WTC11 (cell line): Measurements from ENCODE around the gene IFNG. TPM values are rescaled to one million over a fixed set of nuclear protein-coding genes. Genes with fewer than 3 reads are reported as not detected.
A peak's percentile ranks its signal among the peaks of the same experiment; 100 is the strongest.

Experiments used
- ATAC-seq: fragments of 200-7000 bp; cut with Tn5 transposase; 2 replicates; pipeline ENCODE4 v1.10.0; 2021; ENCODE audit warnings: mild to moderate bottlenecking, moderate library complexity
- CTCF ChIA-PET: fragments of 300-600 bp; sonication (Branson Sonifier 250); formaldehyde crosslinking; loops from one replicate; lab custom pipeline; 2021; ENCODE audit warnings: antibody characterized with exemption; lab: Charles Lee
- POLR2A ChIA-PET: fragments of 350-600 bp; sonication (Branson Sonifier 250); formaldehyde crosslinking; loops from one replicate; lab custom pipeline; 2021; ENCODE audit warnings: antibody characterized with exemption; lab: Charles Lee
- DNase-seq: peaks from one replicate; pipeline ENCODE4 v3.0.0; 2021; ENCODE audit warnings: low spot score
- H3K27ac Mint-ChIP-seq: 2 replicates; pipeline ENCODE4 v1.8.0; 2021; ENCODE audit warnings: mixed read lengths
- H3K27me3 Mint-ChIP-seq: 2 replicates; pipeline ENCODE4 v1.8.0; 2021; ENCODE audit warnings: low read depth, mild to moderate bottlenecking, moderate library complexity, mixed read lengths
- H3K36me3 Mint-ChIP-seq: 2 replicates; pipeline ENCODE4 v1.8.0; 2021; ENCODE audit warnings: mixed read lengths
- H3K4me1 Mint-ChIP-seq: 2 replicates; pipeline ENCODE4 v1.8.0; 2022; ENCODE audit warnings: mixed read lengths
- H3K4me3 Mint-ChIP-seq: 2 replicates; pipeline ENCODE4 v1.8.0; 2021; ENCODE audit warnings: mild to moderate bottlenecking, moderate library complexity, mixed read lengths
- H3K9me3 Mint-ChIP-seq: 2 replicates; pipeline ENCODE4 v1.8.0; 2021; ENCODE audit warnings: mixed read lengths
- GABPB1 ChIP-seq: sonication (generic); formaldehyde crosslinking; IDR thresholded peaks from 2 replicates; pipeline ENCODE4 v1.8.1; 2023; ENCODE audit warnings: mild to moderate bottlenecking, missing genetic modification reagents
- MXD4 ChIP-seq: fragments of 250-450 bp; sonication (Bioruptor Pico); IDR thresholded peaks from 2 replicates; pipeline ENCODE4 v1.8.0; 2021; ENCODE audit warnings: mild to moderate bottlenecking, moderate library complexity, borderline replicate concordance
- OVOL2 ChIP-seq: fragments of 250-450 bp; sonication (Bioruptor Pico); IDR thresholded peaks from 2 replicates; pipeline ENCODE4 v1.9.0; 2021; ENCODE audit warnings: mild to moderate bottlenecking, borderline replicate concordance
- SMAD3 ChIP-seq: sonication (generic); formaldehyde crosslinking; IDR thresholded peaks from 2 replicates; pipeline ENCODE4 v1.8.0; 2022; ENCODE audit warnings: missing genetic modification reagents, mild to moderate bottlenecking, borderline replicate concordance
- SMAD4 ChIP-seq: sonication (generic); formaldehyde crosslinking; IDR thresholded peaks from 2 replicates; pipeline ENCODE4 v1.8.0; 2022; ENCODE audit warnings: mild to moderate bottlenecking, missing genetic modification reagents
- TCF7 ChIP-seq: sonication (generic); formaldehyde crosslinking; IDR thresholded peaks from 2 replicates; pipeline ENCODE4 v1.8.0; 2022; ENCODE audit warnings: mild to moderate bottlenecking, low read depth, missing genetic modification reagents, moderate library complexity
- ZNF423 ChIP-seq: fragments of 250-450 bp; sonication (Bioruptor Pico); IDR thresholded peaks from 2 replicates; pipeline ENCODE4 v2.1.2; 2022; ENCODE audit warnings: mild to moderate bottlenecking, moderate library complexity
- total RNA-seq: library from RNA; stranded (reverse); gene quantifications from 3 replicates; pipeline ENCODE4 v1.2.3, GENCODE V29; 2021
- TF ChIP-seq, protein P1 (sequence below): sonication (generic); formaldehyde crosslinking; IDR thresholded peaks from 2 replicates; pipeline ENCODE4 v1.8.1; 2022; ENCODE audit warnings: low read depth, mild to moderate bottlenecking, moderate library complexity, missing genetic modification reagents, borderline replicate concordance
- TF ChIP-seq, protein P2 (sequence below): fragments of 250-450 bp; sonication (Bioruptor Pico); IDR thresholded peaks from 2 replicates; pipeline ENCODE4 v2.1.2; 2022; ENCODE audit warnings: mild to moderate bottlenecking, moderate library complexity
- TF ChIP-seq, protein P3 (sequence below): sonication (generic); formaldehyde crosslinking; conservative IDR thresholded peaks from 2 replicates; pipeline ENCODE4 v1.8.1; 2023; ENCODE audit warnings: mild to moderate bottlenecking, low read depth, missing genetic modification reagents, moderate library complexity
- TF ChIP-seq, protein P4 (sequence below): sonication (generic); formaldehyde crosslinking; conservative IDR thresholded peaks from 2 replicates; pipeline ENCODE4 v1.8.1; 2022; ENCODE audit warnings: mild to moderate bottlenecking, missing genetic modification reagents
- TF ChIP-seq, protein P5 (sequence below): sonication (generic); formaldehyde crosslinking; IDR thresholded peaks from 2 replicates; pipeline ENCODE4 v1.8.0; 2022; ENCODE audit warnings: mild to moderate bottlenecking, missing genetic modification reagents
- TF ChIP-seq, protein P6 (sequence below): sonication (generic); formaldehyde crosslinking; IDR thresholded peaks from 2 replicates; pipeline ENCODE4 v1.8.1; 2022; ENCODE audit warnings: missing genetic modification reagents, borderline replicate concordance
- TF ChIP-seq, protein P7 (sequence below): fragments of 200-600 bp; IDR thresholded peaks from 2 replicates; pipeline ENCODE4 v1.8.0; 2022; ENCODE audit warnings: antibody characterized with exemption

IFNG gene
- total RNA-seq, 1 experiment from 2014 or later: 0.42 TPM

DNA sequence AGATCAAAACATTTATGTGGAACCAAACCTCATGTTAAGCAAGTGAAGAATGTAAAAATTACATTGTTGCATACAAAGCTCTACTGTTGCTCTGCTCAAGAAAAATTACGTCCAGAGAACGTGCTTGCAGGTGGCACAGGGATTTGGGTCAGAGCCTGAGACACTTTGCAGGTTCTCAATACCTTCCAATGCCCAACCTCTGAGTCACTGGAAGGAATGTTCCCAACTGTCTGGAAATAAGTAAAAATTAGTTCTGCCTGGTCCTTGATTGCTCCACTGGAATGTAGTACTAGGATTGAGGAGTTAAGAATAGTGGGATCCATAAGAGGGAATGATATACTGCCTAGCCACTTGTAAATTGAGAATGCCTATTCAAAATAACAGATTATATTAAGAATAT, 2.8 kb upstream of the IFNG start:
- DNase-seq: no peak
- CTCF ChIA-PET: interaction anchor here (0.7 kb wide), 1 partner anchor 122 kb away, joined by 3 read pairs; no protein-coding TSS in a partner anchor
- Mint-ChIP-seq H3K36me3 (no peaks in the 10 kb centered on the region), H3K27ac (no peak overlapping the region), H3K27me3 (no peaks in the 10 kb centered on the region; the same call in 1 of the 2 replicates), H3K4me3 (no peak overlapping the region), H3K9me3 (no peaks in the 10 kb centered on the region), H3K4me1 (peaks cover 6% of the 10 kb centered on the region; the same call in 1 of the 2 replicates)
- no peak for ATAC-seq
- POLR2A ChIA-PET: no interaction called here
- TF ChIP-seq SMAD3: no peak
- no peak for TF ChIP-seq MXD4
- TF ChIP-seq, protein P1, sequence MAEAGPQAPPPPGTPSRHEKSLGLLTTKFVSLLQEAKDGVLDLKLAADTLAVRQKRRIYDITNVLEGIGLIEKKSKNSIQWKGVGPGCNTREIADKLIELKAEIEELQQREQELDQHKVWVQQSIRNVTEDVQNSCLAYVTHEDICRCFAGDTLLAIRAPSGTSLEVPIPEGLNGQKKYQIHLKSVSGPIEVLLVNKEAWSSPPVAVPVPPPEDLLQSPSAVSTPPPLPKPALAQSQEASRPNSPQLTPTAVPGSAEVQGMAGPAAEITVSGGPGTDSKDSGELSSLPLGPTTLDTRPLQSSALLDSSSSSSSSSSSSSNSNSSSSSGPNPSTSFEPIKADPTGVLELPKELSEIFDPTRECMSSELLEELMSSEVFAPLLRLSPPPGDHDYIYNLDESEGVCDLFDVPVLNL (CRISPR knock-in tag): no peak
- TF ChIP-seq, protein P2, sequence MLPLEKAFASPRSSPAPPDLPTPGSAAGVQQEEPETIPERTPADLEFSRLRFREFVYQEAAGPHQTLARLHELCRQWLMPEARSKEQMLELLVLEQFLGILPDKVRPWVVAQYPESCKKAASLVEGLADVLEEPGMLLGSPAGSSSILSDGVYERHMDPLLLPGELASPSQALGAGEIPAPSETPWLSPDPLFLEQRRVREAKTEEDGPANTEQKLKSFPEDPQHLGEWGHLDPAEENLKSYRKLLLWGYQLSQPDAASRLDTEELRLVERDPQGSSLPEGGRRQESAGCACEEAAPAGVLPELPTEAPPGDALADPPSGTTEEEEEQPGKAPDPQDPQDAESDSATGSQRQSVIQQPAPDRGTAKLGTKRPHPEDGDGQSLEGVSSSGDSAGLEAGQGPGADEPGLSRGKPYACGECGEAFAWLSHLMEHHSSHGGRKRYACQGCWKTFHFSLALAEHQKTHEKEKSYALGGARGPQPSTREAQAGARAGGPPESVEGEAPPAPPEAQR (CRISPR knock-in tag): no peak
- no peak for TF ChIP-seq GABPB1
- TF ChIP-seq, protein P3, sequence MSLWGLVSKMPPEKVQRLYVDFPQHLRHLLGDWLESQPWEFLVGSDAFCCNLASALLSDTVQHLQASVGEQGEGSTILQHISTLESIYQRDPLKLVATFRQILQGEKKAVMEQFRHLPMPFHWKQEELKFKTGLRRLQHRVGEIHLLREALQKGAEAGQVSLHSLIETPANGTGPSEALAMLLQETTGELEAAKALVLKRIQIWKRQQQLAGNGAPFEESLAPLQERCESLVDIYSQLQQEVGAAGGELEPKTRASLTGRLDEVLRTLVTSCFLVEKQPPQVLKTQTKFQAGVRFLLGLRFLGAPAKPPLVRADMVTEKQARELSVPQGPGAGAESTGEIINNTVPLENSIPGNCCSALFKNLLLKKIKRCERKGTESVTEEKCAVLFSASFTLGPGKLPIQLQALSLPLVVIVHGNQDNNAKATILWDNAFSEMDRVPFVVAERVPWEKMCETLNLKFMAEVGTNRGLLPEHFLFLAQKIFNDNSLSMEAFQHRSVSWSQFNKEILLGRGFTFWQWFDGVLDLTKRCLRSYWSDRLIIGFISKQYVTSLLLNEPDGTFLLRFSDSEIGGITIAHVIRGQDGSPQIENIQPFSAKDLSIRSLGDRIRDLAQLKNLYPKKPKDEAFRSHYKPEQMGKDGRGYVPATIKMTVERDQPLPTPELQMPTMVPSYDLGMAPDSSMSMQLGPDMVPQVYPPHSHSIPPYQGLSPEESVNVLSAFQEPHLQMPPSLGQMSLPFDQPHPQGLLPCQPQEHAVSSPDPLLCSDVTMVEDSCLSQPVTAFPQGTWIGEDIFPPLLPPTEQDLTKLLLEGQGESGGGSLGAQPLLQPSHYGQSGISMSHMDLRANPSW (CRISPR knock-in tag): no peak
- TF ChIP-seq, protein P4, sequence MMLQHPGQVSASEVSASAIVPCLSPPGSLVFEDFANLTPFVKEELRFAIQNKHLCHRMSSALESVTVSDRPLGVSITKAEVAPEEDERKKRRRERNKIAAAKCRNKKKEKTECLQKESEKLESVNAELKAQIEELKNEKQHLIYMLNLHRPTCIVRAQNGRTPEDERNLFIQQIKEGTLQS (CRISPR knock-in tag): no peak
- no peak for TF ChIP-seq TCF7 (CRISPR knock-in tag)
- TF ChIP-seq SMAD4 (CRISPR knock-in tag): no peak
- TF ChIP-seq, protein P5, sequence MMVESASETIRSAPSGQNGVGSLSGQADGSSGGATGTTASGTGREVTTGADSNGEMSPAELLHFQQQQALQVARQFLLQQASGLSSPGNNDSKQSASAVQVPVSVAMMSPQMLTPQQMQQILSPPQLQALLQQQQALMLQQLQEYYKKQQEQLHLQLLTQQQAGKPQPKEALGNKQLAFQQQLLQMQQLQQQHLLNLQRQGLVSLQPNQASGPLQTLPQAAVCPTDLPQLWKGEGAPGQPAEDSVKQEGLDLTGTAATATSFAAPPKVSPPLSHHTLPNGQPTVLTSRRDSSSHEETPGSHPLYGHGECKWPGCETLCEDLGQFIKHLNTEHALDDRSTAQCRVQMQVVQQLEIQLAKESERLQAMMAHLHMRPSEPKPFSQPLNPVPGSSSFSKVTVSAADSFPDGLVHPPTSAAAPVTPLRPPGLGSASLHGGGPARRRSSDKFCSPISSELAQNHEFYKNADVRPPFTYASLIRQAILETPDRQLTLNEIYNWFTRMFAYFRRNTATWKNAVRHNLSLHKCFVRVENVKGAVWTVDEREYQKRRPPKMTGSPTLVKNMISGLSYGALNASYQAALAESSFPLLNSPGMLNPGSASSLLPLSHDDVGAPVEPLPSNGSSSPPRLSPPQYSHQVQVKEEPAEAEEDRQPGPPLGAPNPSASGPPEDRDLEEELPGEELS (CRISPR knock-in tag): no peak
- TF ChIP-seq, protein P6, sequence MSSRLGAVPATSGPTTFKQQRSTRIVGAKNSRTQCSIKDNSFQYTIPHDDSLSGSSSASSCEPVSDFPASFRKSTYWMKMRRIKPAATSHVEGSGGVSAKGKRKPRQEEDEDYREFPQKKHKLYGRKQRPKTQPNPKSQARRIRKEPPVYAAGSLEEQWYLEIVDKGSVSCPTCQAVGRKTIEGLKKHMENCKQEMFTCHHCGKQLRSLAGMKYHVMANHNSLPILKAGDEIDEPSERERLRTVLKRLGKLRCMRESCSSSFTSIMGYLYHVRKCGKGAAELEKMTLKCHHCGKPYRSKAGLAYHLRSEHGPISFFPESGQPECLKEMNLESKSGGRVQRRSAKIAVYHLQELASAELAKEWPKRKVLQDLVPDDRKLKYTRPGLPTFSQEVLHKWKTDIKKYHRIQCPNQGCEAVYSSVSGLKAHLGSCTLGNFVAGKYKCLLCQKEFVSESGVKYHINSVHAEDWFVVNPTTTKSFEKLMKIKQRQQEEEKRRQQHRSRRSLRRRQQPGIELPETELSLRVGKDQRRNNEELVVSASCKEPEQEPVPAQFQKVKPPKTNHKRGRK (CRISPR knock-in tag): no peak
- no peak for TF ChIP-seq OVOL2 (CRISPR knock-in tag)

DNA sequence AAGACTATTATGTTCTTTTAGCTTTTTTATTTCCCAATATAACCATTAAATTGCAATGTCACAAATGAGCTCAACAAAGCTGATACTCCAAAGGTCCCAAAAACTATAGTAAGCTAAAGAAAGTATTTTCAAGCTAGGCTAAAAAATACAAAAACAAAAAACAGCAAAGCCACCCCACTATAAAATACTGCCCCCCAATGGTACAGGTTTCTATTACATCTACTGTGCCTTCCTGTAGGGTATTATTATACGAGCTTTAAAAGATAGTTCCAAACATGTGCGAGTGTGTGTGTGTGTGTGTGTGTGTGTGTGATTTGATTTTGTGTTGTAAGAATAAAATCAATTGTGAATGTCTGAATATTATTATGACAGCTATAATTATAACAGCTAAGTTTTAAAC, 1.1 kb downstream of the IFNG start:
- CTCF ChIA-PET: interaction anchor here (0.6 to 4.0 kb wide), 48 partner anchors 10 to 803 kb away, joined by 3 to 63 read pairs (median 4); partner anchors contain the start of gene SLC35E3
- peak; percentile 57 for ATAC-seq
- no peak for DNase-seq
- no peaks in the 10 kb centered on the region for H3K36me3 Mint-ChIP-seq
- H3K4me3 Mint-ChIP-seq: no peak overlapping the region
- no peak overlapping the region for H3K27ac Mint-ChIP-seq
- POLR2A ChIA-PET: no interaction called here
- H3K27me3 Mint-ChIP-seq: no peaks in the 10 kb centered on the region
- no peaks in the 10 kb centered on the region for H3K9me3 Mint-ChIP-seq
- peaks cover 7% of the 10 kb centered on the region; the same call in 1 of the 2 replicates for H3K4me1 Mint-ChIP-seq
- no peak for TF ChIP-seq ZNF423 (CRISPR knock-in tag)
- TF ChIP-seq, protein P7, sequence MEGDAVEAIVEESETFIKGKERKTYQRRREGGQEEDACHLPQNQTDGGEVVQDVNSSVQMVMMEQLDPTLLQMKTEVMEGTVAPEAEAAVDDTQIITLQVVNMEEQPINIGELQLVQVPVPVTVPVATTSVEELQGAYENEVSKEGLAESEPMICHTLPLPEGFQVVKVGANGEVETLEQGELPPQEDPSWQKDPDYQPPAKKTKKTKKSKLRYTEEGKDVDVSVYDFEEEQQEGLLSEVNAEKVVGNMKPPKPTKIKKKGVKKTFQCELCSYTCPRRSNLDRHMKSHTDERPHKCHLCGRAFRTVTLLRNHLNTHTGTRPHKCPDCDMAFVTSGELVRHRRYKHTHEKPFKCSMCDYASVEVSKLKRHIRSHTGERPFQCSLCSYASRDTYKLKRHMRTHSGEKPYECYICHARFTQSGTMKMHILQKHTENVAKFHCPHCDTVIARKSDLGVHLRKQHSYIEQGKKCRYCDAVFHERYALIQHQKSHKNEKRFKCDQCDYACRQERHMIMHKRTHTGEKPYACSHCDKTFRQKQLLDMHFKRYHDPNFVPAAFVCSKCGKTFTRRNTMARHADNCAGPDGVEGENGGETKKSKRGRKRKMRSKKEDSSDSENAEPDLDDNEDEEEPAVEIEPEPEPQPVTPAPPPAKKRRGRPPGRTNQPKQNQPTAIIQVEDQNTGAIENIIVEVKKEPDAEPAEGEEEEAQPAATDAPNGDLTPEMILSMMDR: peak; percentile 54; the same call in 1 of the 2 replicates
